Natural killer cell (primary cell): ENCODE data around the gene SNN. TPM values are rescaled to one million over a fixed set of nuclear protein-coding genes. Genes with fewer than 3 reads are reported as not detected.

Source experiments
- ATAC-seq, 3 donors: fragments of 150-1000 bp in 2 of 3; fragments of 200-7000 bp in 1 of 3; cut with Tn5 transposase; 1 replicate in 1 of 3; 2 replicates in 2 of 3; pipeline ENCODE4 v1.10.0; 2021; ENCODE audit warnings: mild to moderate bottlenecking in 2 of 3, moderate library complexity in 2 of 3
- DNase-seq, 2 donors: peaks; one replicate each; pipeline versions ENCODE4 v3.0.0 to v3.0.0-alpha.2; 2013 to 2021; ENCODE audit warnings: mixed read lengths in 1 of 2
- H3K27ac ChIP-seq: one replicate; pipeline ENCODE4 v1.5.1; 2013; ENCODE audit warnings: mild to moderate bottlenecking, low read length
- H3K27me3 ChIP-seq: one replicate; pipeline ENCODE4 v1.6.1; 2013; ENCODE audit warnings: low read length; ENCODE audit not compliant: control insufficient read depth, insufficient read depth
- H3K36me3 ChIP-seq: one replicate; pipeline ENCODE4 v1.6.1; 2013; ENCODE audit warnings: low read length; ENCODE audit not compliant: control insufficient read depth, insufficient read depth
- H3K4me1 ChIP-seq: one replicate; pipeline ENCODE4 v1.6.1; 2013; ENCODE audit warnings: low read length; ENCODE audit not compliant: control insufficient read depth, insufficient read depth
- H3K4me3 ChIP-seq: one replicate; pipeline ENCODE4 v1.5.1; 2013; ENCODE audit warnings: low read length
- H3K9me3 ChIP-seq: one replicate; pipeline ENCODE4 v1.6.1; 2013; ENCODE audit warnings: low read length; ENCODE audit not compliant: control insufficient read depth, insufficient read depth
- H3K27ac Mint-ChIP-seq, 2 donors: one replicate each; pipeline ENCODE4 v1.8.0; 2022; ENCODE audit warnings: mild to moderate bottlenecking in 2 of 2, mixed read lengths in 2 of 2, moderate library complexity in 1 of 2
- H3K27me3 Mint-ChIP-seq, 2 donors: one replicate each; pipeline ENCODE4 v1.8.0; 2022; ENCODE audit warnings: low read depth in 2 of 2, mixed read lengths in 2 of 2
- H3K36me3 Mint-ChIP-seq: one replicate; pipeline ENCODE4 v1.8.0; 2022; ENCODE audit warnings: mixed read lengths
- H3K4me1 Mint-ChIP-seq, 2 donors: one replicate each; pipeline ENCODE4 v1.8.0; 2022; ENCODE audit warnings: mixed read lengths in 2 of 2
- H3K4me3 Mint-ChIP-seq: one replicate; pipeline ENCODE4 v1.8.0; 2022; ENCODE audit warnings: mild to moderate bottlenecking, moderate library complexity, mixed read lengths
- H3K9me3 Mint-ChIP-seq, 2 donors: one replicate each; pipeline ENCODE4 v1.8.0; 2022; ENCODE audit warnings: mixed read lengths in 2 of 2
- CTCF ChIP-seq: fragments of 200-600 bp; IDR thresholded peaks from one replicate; pipeline ENCODE4 v1.8.0; 2022; ENCODE audit warnings: antibody characterized with exemption
- WGBS: methylation state at CpG from one replicate; pipeline ENCODE4 v1.1.7; 2013; ENCODE audit warnings: missing lambda C conversion rate; ENCODE audit not compliant: insufficient coverage; 5-methylcytosine and 5-hydroxymethylcytosine counted together
- intact Hi-C: fragments of 100-400 bp; cut with micrococcal nuclease; formaldehyde crosslinking; loops from one replicate; pipeline ENCODE4 v1.14.2; 2022
- total RNA-seq, 4 donors: library from RNA; stranded (reverse); fragments of 120-200 nt in 1 of 4; gene quantifications; one replicate each; pipeline versions ENCODE4 v1.2.3 to v1.2.4, GENCODE V29; 2013 to 2022

SNN gene
- total RNA-seq, 3 donors from 2014 or later (not counting 1 experiment from before 2014, with no cell fraction given) = 5.3 to 20.0 (median 12.5) TPM

DNA sequence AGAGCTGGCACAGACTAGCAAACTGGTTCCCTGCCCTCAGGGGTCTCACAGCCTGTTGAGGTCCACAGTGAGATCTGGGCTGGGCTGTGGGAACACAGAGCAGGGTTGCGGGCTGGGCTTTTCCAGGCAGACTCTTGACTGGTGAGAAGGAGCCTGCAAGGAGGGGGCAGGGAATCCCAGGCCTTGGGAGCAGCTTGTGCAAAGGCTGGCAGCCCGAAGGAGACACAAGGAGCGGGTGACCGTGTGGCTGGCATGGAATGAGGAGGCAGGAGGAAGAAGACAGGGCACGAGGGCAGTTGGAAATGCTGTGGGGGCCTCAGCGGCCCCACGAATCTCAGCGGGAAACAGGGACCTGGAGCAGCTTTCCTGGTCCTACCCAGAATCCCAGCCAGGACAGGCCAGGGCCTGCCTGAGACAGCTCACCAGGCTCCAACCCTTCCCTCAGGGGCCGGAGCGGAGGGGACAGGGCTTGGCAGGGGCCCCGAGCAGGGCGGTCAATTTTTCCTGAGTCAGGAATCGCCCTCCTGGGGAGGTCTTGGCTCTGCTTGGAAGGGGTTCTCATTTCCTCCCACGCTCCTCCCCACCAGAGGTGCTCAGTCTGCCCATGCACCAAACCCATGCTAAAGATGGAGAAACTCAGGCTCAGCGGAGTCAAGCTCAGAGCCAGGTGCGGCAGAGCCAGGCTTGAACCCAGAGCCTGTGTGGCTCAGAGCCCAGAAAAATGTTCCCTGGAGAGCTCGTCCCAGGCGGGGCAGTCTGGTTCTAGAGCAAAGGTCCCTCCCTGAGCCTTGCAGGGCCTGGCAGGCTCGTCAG is 9.2 kb upstream of the SNN start:
- H3K4me3 ChIP-seq = no peak overlapping the region
- H3K27me3 Mint-ChIP-seq = peaks cover 8 to 13% of the 10 kb centered on the region in 2 donors
- H3K9me3 ChIP-seq = no peaks in the 10 kb centered on the region
- H3K4me3 Mint-ChIP-seq = no peak overlapping the region
- TF ChIP-seq CTCF = no peak
- no peaks in the 10 kb centered on the region for H3K36me3 Mint-ChIP-seq
- no peaks in the 10 kb centered on the region for H3K9me3 Mint-ChIP-seq
- peaks cover 9 to 11% of the 10 kb centered on the region in 2 donors for H3K4me1 Mint-ChIP-seq
- no peaks in the 10 kb centered on the region for H3K36me3 ChIP-seq
- no peak overlapping the region for H3K27ac ChIP-seq
- 94% methylated on average over 19 of the region's 19 CpGs for WGBS
- peaks cover 4% of the 10 kb centered on the region for H3K27me3 ChIP-seq
- DNase-seq = no peak
- no peak for ATAC-seq
- intact Hi-C loops = no loop called here
- no peak overlapping the region for H3K27ac Mint-ChIP-seq
- H3K4me1 ChIP-seq = peaks cover 15% of the 10 kb centered on the region

GRCh38 chr16:11660565-11660964 is 7.7 kb upstream of the SNN start:
- Mint-ChIP-seq H3K9me3 (no peaks in the 10 kb centered on the region), H3K27me3 (peaks cover 8 to 9% of the 10 kb centered on the region in 2 donors), H3K27ac (no peak overlapping the region), H3K4me1 (peaks cover 6% of the 10 kb centered on the region in 2 donors), H3K36me3 (no peaks in the 10 kb centered on the region), H3K4me3 (no peak overlapping the region)
- intact Hi-C loops = no loop called here
- no peak overlapping the region for H3K4me3 ChIP-seq
- no peak for TF ChIP-seq CTCF
- H3K27me3 ChIP-seq = peaks cover 3% of the 10 kb centered on the region
- H3K36me3 ChIP-seq = no peaks in the 10 kb centered on the region
- H3K27ac ChIP-seq = no peak overlapping the region
- WGBS = 79% methylated on average over 9 of the region's 12 CpGs
- ATAC-seq = no peak
- H3K4me1 ChIP-seq = peaks cover 10% of the 10 kb centered on the region
- H3K9me3 ChIP-seq = no peaks in the 10 kb centered on the region
- no peak for DNase-seq

GRCh38 chr16:11662582-11662981 is 5.7 kb upstream of the SNN start:
- TF ChIP-seq CTCF = no peak
- no peaks in the 10 kb centered on the region for H3K9me3 Mint-ChIP-seq
- intact Hi-C loops = no loop called here

More at GRCh38 chr16:11662582-11662981, 5.7 kb upstream of the SNN start:
- Histone ChIP-seq H3K9me3 (no peaks in the 10 kb centered on the region), H3K4me1 (peaks cover 11% of the 10 kb centered on the region), H3K27ac (no peak overlapping the region), H3K4me3 (no peak overlapping the region), H3K36me3 (no peaks in the 10 kb centered on the region), H3K27me3 (no peaks in the 10 kb centered on the region)
- no peaks in the 10 kb centered on the region for H3K36me3 Mint-ChIP-seq
- no peak overlapping the region for H3K4me3 Mint-ChIP-seq
- peaks cover 14 to 15% of the 10 kb centered on the region in 2 donors for H3K4me1 Mint-ChIP-seq
- ATAC-seq = no peak
- H3K27me3 Mint-ChIP-seq = peaks cover 4 to 9% of the 10 kb centered on the region in 2 donors
- no peak overlapping the region for H3K27ac Mint-ChIP-seq
- no peak for DNase-seq
- 94% methylated on average over 5 of the region's 5 CpGs for WGBS
